Kidney (tissue), 14 donors: ENCODE results near the gene RCL1. TPM values are rescaled to one million over a fixed set of nuclear protein-coding genes. Genes with fewer than 3 reads are reported as not detected.

Experiments
- DNase-seq, 5 donors: peaks; one replicate each; pipeline ENCODE4 v3.0.0-alpha.2; 2013 to 2020
- FAIRE-seq: peaks from 2 replicates; lab custom pipeline; 2012; peaks lifted over from hg19 to GRCh38; lab: Jason Lieb, UNC
- H3K27ac ChIP-seq, 2 donors: one replicate each; pipeline ENCODE4 v1.7.0; 2013; ENCODE audit warnings: low read depth in 2 of 2, low read length in 2 of 2, inconsistent platforms in 1 of 2
- H3K27me3 ChIP-seq: one replicate; pipeline ENCODE4 v1.7.1; 2013; ENCODE audit warnings: low read length, inconsistent platforms; ENCODE audit not compliant: control insufficient read depth, insufficient read depth
- H3K36me3 ChIP-seq, 3 donors: one replicate each; pipeline versions ENCODE4 v1.7.0 to v1.7.1; 2013; ENCODE audit warnings: low read length in 3 of 3, control low read depth in 1 of 3, inconsistent platforms in 1 of 3; ENCODE audit not compliant: insufficient read depth in 3 of 3, control insufficient read depth in 2 of 3
- H3K4me1 ChIP-seq, 3 donors: one replicate each; pipeline versions ENCODE4 v1.7.0 to v1.7.1; 2013; ENCODE audit warnings: low read length in 3 of 3, inconsistent platforms in 1 of 3, low read depth in 1 of 3; ENCODE audit not compliant: control insufficient read depth in 2 of 3, insufficient read depth in 2 of 3
- H3K4me3 ChIP-seq, 3 donors: one replicate each; pipeline versions ENCODE4 v1.7.0 to v1.8.1; 2013; ENCODE audit warnings: low read length in 3 of 3, control low read depth in 1 of 3, inconsistent platforms in 1 of 3
- H3K9ac ChIP-seq, 3 donors: one replicate each; pipeline versions ENCODE4 v1.7.0 to v1.7.1; 2013; ENCODE audit warnings: low read length in 3 of 3, control low read depth in 1 of 3, inconsistent platforms in 1 of 3
- H3K9me3 ChIP-seq, 3 donors: one replicate each; pipeline versions ENCODE4 v1.7.0 to v1.7.1; 2013; ENCODE audit warnings: low read length in 3 of 3, control low read depth in 1 of 3, inconsistent platforms in 1 of 3; ENCODE audit not compliant: control insufficient read depth in 2 of 3, insufficient read depth in 1 of 3
- intact Hi-C: fragments of 100-400 bp; cut with DNase I; formaldehyde crosslinking; loops from one replicate; pipeline ENCODE4 v1.11.1; 2022
- polyA plus RNA-seq: library from polyadenylated mRNA; stranded (reverse); fragments of 350-450 nt; fragmentation: Illumina TruSeq; extraction: RNeasy Lipid Tissue Mini Kit (QIAGEN cat#74804); gene quantifications from one replicate; pipeline ENCODE4 v1.2.3, GENCODE V29; 2014; ENCODE audit warnings: low read depth, low replicate concordance; ENCODE audit not compliant: insufficient read depth
- total RNA-seq: library from RNA; stranded (reverse); fragmentation: NEBNext Ultra II Directional; extraction: Animal tissue kit (Norgen Biotek cat#: 25700); gene quantifications from one replicate; pipeline ENCODE4 v1.2.1, GENCODE V29; 2021
- TF ChIP-seq, protein P1 (sequence below): IDR thresholded peaks from 3 replicates; pipeline ENCODE4 v1.5.1; 2012; ENCODE audit warnings: mild to moderate bottlenecking, moderate library complexity, borderline replicate concordance; ENCODE audit not compliant: insufficient read depth; ENCODE audit errors: extremely low read depth
- donor health status: control.
- donor health status: control.
- donor health status: control.
- donor health status: control.
- donor health status: control.
- donor health status: DM: yes; HTN: yes; CAD: no.
- donor health status: Normal renal cell carcinoma (clear cell type).

The RCL1 gene
- total and polyA plus RNA-seq, 2 donors from 2014 or later, result 15.7 to 22.8 TPM

DNA sequence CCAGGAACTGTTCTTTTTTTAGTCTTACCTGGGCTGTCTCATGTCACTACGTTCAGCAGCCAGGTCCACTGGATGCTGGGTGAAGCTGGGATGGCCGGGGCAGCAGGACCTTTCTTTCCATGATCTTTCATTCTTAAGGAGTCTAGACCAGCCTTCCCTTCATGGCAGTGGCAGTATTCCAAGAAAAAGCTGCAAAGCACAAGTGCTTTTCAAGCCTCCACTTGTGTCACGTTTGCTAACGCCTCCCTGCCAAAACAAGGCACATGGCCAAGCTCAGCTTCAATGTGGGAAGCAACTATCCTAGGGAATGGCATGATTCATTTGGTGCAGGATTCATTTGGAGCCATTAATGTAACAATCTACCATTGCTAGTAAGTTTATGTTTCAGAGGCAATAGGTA lies 94.8 kb downstream of the RCL1 start:
- FAIRE-seq, result no peak
- peak in 1 of 5 donors; percentile 4 for DNase-seq
- no peak overlapping the region for H3K9ac ChIP-seq
- intact Hi-C loops, result no loop called here
- H3K27ac ChIP-seq, result no peak overlapping the region
- H3K4me1 ChIP-seq, result peaks cover 0 to 8% (median 6%) of the 10 kb centered on the region in 3 donors
- TF ChIP-seq, protein P1, sequence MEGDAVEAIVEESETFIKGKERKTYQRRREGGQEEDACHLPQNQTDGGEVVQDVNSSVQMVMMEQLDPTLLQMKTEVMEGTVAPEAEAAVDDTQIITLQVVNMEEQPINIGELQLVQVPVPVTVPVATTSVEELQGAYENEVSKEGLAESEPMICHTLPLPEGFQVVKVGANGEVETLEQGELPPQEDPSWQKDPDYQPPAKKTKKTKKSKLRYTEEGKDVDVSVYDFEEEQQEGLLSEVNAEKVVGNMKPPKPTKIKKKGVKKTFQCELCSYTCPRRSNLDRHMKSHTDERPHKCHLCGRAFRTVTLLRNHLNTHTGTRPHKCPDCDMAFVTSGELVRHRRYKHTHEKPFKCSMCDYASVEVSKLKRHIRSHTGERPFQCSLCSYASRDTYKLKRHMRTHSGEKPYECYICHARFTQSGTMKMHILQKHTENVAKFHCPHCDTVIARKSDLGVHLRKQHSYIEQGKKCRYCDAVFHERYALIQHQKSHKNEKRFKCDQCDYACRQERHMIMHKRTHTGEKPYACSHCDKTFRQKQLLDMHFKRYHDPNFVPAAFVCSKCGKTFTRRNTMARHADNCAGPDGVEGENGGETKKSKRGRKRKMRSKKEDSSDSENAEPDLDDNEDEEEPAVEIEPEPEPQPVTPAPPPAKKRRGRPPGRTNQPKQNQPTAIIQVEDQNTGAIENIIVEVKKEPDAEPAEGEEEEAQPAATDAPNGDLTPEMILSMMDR, result no peak
- H3K9me3 ChIP-seq, result no peaks in the 10 kb centered on the region
- H3K27me3 ChIP-seq, result no peaks in the 10 kb centered on the region
- no peak overlapping the region for H3K4me3 ChIP-seq
- no peaks in the 10 kb centered on the region for H3K36me3 ChIP-seq

DNA sequence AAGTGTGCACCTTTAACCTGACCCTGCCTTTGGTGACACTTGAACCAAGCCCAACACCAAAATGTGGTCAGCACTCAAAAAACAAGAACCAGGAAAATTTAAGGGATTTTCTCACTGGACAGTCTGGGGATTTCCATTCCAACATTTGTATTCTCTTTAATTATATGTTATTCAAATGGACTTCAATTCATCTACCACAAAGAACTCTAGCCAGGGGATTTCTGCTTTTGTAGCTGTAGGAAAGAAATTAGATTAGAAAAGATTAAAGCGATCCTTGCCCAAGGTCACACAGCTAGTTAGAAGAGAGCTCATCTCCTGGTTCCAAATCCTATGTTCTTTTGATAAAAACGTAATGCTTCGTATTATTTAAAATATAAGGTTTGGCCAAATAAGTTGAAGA lies 97.5 kb downstream of the RCL1 start:
- H3K27ac ChIP-seq, result no peak overlapping the region
- H3K9ac ChIP-seq, result no peak overlapping the region
- TF ChIP-seq, protein P1, result no peak
- DNase-seq, result no peak
- H3K36me3 ChIP-seq, result no peaks in the 10 kb centered on the region
- H3K9me3 ChIP-seq, result no peaks in the 10 kb centered on the region
- intact Hi-C loops, result no loop called here
- H3K4me1 ChIP-seq, result peaks cover 0 to 8% (median 6%) of the 10 kb centered on the region in 3 donors
- H3K27me3 ChIP-seq, result no peaks in the 10 kb centered on the region
- H3K4me3 ChIP-seq, result no peak overlapping the region
- FAIRE-seq, result no peak

DNA sequence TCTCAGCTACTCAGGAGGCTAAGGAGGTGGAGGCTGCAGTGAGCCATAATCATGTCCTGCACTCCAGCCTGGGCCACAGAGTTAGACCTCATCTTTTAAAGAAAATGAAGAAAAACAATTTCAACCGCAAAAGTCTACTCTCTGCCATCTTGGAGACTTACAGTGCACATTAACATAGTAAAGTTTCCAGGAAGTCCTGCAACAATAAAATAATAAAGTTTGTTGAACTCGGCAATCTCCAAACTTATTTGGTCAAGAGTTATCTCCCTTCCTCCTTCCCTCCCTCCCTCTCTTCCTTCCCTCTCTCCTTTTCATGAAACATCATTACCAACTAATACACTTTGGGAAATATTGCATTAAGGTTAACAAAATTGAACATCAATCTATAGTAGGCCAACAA lies 98.2 kb downstream of the RCL1 start:
- intact Hi-C loops, result no loop called here
- Histone ChIP-seq H3K27ac (no peak overlapping the region), H3K4me1 (peaks cover 0 to 8% (median 6%) of the 10 kb centered on the region in 3 donors), H3K9ac (no peak overlapping the region), H3K4me3 (no peak overlapping the region), H3K27me3 (no peaks in the 10 kb centered on the region), H3K36me3 (no peaks in the 10 kb centered on the region), H3K9me3 (no peaks in the 10 kb centered on the region)
- FAIRE-seq (no peak), DNase-seq (no peak)
- TF ChIP-seq, protein P1, result no peak

DNA sequence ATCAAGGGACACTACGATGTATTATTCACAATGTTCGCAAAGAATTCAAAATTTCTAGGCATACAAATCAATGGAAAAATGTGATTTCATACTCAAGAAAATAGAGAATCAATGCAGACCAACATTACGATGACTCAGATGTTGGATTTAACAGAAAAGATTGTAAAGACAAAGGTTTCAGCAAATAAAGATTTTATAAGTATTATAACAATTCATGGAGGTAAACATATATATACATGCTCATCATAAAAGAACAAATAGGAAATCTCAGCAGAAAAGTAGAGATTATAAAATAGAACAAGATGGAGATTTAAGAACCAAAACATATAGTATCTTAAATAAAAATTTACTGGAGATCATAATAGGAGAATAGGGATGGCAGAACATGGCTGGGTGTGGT lies 98.9 kb downstream of the RCL1 start:
- Histone ChIP-seq H3K4me1 (peaks cover 0 to 8% (median 6%) of the 10 kb centered on the region in 3 donors), H3K9me3 (no peaks in the 10 kb centered on the region), H3K27ac (no peak overlapping the region), H3K4me3 (no peak overlapping the region), H3K27me3 (no peaks in the 10 kb centered on the region), H3K9ac (no peak overlapping the region), H3K36me3 (no peaks in the 10 kb centered on the region)
- FAIRE-seq (no peak), DNase-seq (no peak)
- intact Hi-C loops, result no loop called here
- TF ChIP-seq, protein P1, result no peak
